ENCODE results near the gene SGO2.
"Not testable (repeated sequence)": the region's sequence is repeated elsewhere in the genome, so short reads cannot be mapped to it uniquely, and the experiment has no call there.

The SGO2 gene

DNA sequence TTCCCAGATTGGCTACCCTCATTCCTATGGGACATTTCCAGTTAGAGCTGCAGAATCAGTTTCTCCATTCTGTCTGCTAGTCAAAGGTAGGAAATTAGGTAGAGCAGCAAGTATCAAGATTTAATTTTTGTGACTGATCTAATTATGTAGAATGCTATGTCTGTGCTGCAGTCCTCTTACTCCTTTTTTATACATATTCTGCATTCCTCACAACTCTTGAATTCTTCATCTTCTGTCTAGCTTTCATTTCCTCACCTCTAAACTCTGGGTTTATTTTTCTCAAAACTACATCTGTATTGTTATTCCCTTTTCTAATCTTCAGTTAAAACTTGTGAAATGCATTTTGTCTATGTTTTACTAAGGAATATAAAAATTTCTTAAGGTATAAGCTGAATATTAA is 8.6 kb downstream of the SGO2 start:
- DNase-seq (ENCODE audit: low read depth) = no peak
- TF ChIP-seq CTCF (conservative IDR thresholded peaks at IDR 0.05; ENCODE audit: low read depth, low read length) = no peak
- no peak overlapping the region for H3K4me3 ChIP-seq (ENCODE audit: low read length)

DNA sequence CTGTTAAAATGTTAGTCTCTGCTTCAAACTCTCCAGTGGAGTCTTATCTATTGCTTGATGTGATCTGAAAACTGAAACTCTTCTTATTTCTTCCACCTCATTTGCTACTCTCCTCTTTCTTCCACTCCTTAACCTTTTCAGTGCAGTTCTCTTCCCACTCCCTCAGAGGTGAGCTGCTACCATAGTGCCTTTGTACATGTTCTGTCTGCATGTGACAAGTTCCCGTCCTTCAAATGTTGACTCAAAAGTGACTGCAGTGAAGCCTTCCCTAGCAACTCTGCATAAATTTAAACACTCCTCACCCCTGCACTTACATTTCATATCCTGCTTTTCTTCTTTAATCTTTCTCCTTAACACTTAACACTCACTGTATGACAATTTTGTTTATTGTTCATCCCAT is 12.1 kb downstream of the SGO2 start:
- H3K4me3 ChIP-seq (ENCODE audit: low read length) = no peak overlapping the region
- DNase-seq (ENCODE audit: low read depth) = no peak
- no peak for TF ChIP-seq CTCF (conservative IDR thresholded peaks at IDR 0.05; ENCODE audit: low read depth, low read length)

DNA sequence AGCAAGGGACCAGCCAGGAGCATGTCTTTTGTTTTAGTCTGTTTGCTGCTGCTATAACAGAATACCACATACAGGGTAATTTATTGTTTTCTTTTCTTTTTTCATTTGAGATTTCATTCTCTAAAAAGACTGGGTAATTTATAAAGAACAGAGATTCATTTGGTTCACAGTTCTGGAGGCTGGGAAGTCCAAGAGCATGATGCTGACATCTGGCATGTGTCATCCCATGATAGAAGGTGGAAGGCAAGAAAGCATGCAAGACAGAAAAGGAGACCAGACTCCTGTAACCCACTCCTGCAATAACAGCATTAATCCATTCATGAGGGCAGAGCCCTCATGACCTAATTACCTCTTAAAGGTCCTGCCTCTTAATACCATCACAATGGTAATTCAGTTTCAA is 14.8 kb downstream of the SGO2 start:
- no peak overlapping the region for H3K4me3 ChIP-seq (ENCODE audit: low read length)
- DNase-seq (ENCODE audit: low read depth) = no peak
- no peak for TF ChIP-seq CTCF (conservative IDR thresholded peaks at IDR 0.05; ENCODE audit: low read depth, low read length)

GRCh38 chr2:200566596-200566995 is 40.6 kb downstream of the SGO2 start:
- DNase-seq (ENCODE audit: low read depth); H3K4me3 ChIP-seq (ENCODE audit: low read length): not testable (repeated sequence)

GRCh38 chr2:200567932-200568331 is 41.9 kb downstream of the SGO2 start:
- TF ChIP-seq CTCF (conservative IDR thresholded peaks at IDR 0.05; ENCODE audit: low read depth, low read length) = no peak
- DNase-seq (ENCODE audit: low read depth) = no peak

GRCh38 chr2:200575957-200576356 is 50.0 kb downstream of the SGO2 start:
- peak; percentile 45 for TF ChIP-seq CTCF (conservative IDR thresholded peaks at IDR 0.05; ENCODE audit: low read depth, low read length)
- H3K4me3 ChIP-seq (ENCODE audit: low read length) = no peak overlapping the region
- DNase-seq (ENCODE audit: low read depth) = no peak

More at GRCh38 chr2:200567932-200568331, 41.9 kb downstream of the SGO2 start:
- H3K4me3 ChIP-seq (ENCODE audit: low read length) = no peak overlapping the region

- TF ChIP-seq CTCF (conservative IDR thresholded peaks at IDR 0.05; ENCODE audit: low read depth, low read length) = no peak
- no peak for DNase-seq (ENCODE audit: low read depth)
- no peak overlapping the region for H3K4me3 ChIP-seq (ENCODE audit: low read length)
These were observed 51.0 kb downstream of the SGO2 start for GRCh38 chr2:200577027-200577426.

GRCh38 chr2:200578778-200579177 is 52.8 kb downstream of the SGO2 start:
- no peak overlapping the region for H3K4me3 ChIP-seq (ENCODE audit: low read length)
- no peak for DNase-seq (ENCODE audit: low read depth)
- peak; percentile 49 for TF ChIP-seq CTCF (conservative IDR thresholded peaks at IDR 0.05; ENCODE audit: low read depth, low read length)

Measured in retinal pigment epithelial cell (primary cell).